K562 (cell line): ENCODE results near the gene CSTPP1. TPM values are rescaled to one million over a fixed set of nuclear protein-coding genes. Genes with fewer than 3 reads are reported as not detected.

ENCODE experiments used
- ATAC-seq: fragments of 200-7000 bp; cut with Tn5 transposase; 3 replicates; pipeline ENCODE4 v1.9.1; 2020; ENCODE audit warnings: moderate library complexity
- BruUV-seq: library from RNA; stranded (reverse); fragments of 400-500 nt; replicated peaks from 2 replicates; lab custom pipeline; 2021; lab: Mats Ljungman, UMichigan
- CTCF ChIA-PET: fragments of 300-600 bp; formaldehyde crosslinking; extraction: SDS; loops from one replicate; lab custom pipeline; 2021; ENCODE audit warnings: low intra/inter-chr PET ratio; lab: Yijun Ruan, JAX
- POLR2A ChIA-PET: fragments of 300-600, 350-650 bp; sonication (Branson Sonifier 250); formaldehyde crosslinking; extraction: SDS; loops from one replicate; lab custom pipeline; 2021; ENCODE audit warnings: antibody characterized with exemption, inconsistent platforms; lab: Yijun Ruan, JAX
- DNase-seq, 4 experiments: peaks; one replicate each; pipeline versions ENCODE4 v3.0.0 to v3.0.0-alpha.2; 2011 to 2018; ENCODE audit warnings: low spot score in 3 of 4, mixed read lengths in 3 of 4; ENCODE audit errors: extremely low read depth in 1 of 4
- FAIRE-seq: peaks from 2 replicates; lab custom pipeline; 2011; peaks lifted over from hg19 to GRCh38; lab: Jason Lieb, UNC
- H2AFZ ChIP-seq: 2 replicates; pipeline ENCODE4 v1.6.0; 2011; ENCODE audit warnings: low read depth, low read length, control low read depth, inconsistent platforms
- H3K27ac ChIP-seq: fragments of 200-600 bp; 3 replicates; pipeline ENCODE4 v1.8.0; 2011; ENCODE audit warnings: low read depth, mild to moderate bottlenecking, control low read depth, inconsistent platforms, low read length, moderate library complexity, mixed read lengths; ENCODE audit errors: extremely low read depth
- H3K27me3 ChIP-seq, 2 experiments: fragments of 300-600 bp in 1 of 2; 2 replicates in 1 of 2; 3 replicates in 1 of 2; pipeline versions ENCODE4 v1.6.0 to v1.8.0; 2011; ENCODE audit warnings: inconsistent platforms in 2 of 2, low read length in 2 of 2, mild to moderate bottlenecking in 1 of 2, mixed read lengths in 1 of 2, moderate library complexity in 1 of 2; ENCODE audit not compliant: control insufficient read depth in 2 of 2, insufficient read depth in 2 of 2
- H3K36me3 ChIP-seq: fragments of 300-600 bp; 3 replicates; pipeline ENCODE4 v1.8.0; 2011; ENCODE audit warnings: mild to moderate bottlenecking, low read length, inconsistent platforms; ENCODE audit not compliant: control insufficient read depth, insufficient read depth
- H3K4me1 ChIP-seq, 2 experiments: fragments of 200-600 bp in 1 of 2; replicated peaks in 1 of 2; 2 replicates in 1 of 2; 3 replicates in 1 of 2; pipeline versions ENCODE4 v1.5.1 to v1.8.0; 2011; ENCODE audit warnings: inconsistent platforms in 2 of 2, low read length in 2 of 2, mild to moderate bottlenecking in 1 of 2, mixed read lengths in 1 of 2, moderate library complexity in 1 of 2; ENCODE audit not compliant: control insufficient read depth in 2 of 2, insufficient read depth in 2 of 2
- H3K4me2 ChIP-seq: 2 replicates; pipeline ENCODE4 v1.6.1; 2011; ENCODE audit warnings: low read length, control low read depth, inconsistent platforms, mixed read lengths; ENCODE audit not compliant: insufficient read depth
- H3K4me3 ChIP-seq: fragments of 200-600 bp; sonication (generic), shearing (Covaris generic); 2 replicates; pipeline ENCODE4 v1.5.1; 2016; ENCODE audit warnings: control low read depth, inconsistent platforms
- H3K79me2 ChIP-seq: fragments of 200-600 bp; 3 replicates; pipeline ENCODE4 v1.8.0; 2011; ENCODE audit warnings: low read length, inconsistent platforms; ENCODE audit not compliant: control insufficient read depth, insufficient read depth
- H3K9ac ChIP-seq, 2 experiments: 2 replicates each; pipeline versions ENCODE4 v1.6.0 to v1.6.1; 2011; ENCODE audit warnings: low read depth in 2 of 2, low read length in 2 of 2, control low read depth in 1 of 2, inconsistent platforms in 1 of 2, mild to moderate bottlenecking in 1 of 2, mixed read lengths in 1 of 2; ENCODE audit not compliant: insufficient read depth in 1 of 2
- H3K9me1 ChIP-seq: one replicate; pipeline ENCODE4 v1.6.0; 2011; ENCODE audit warnings: inconsistent platforms, mild to moderate bottlenecking, low read length, moderate library complexity; ENCODE audit not compliant: control insufficient read depth, insufficient read depth
- H3K9me3 ChIP-seq: replicated peaks from 2 replicates; pipeline ENCODE4 v1.5.1; 2011; ENCODE audit warnings: low read depth, low read length, inconsistent platforms; ENCODE audit not compliant: control insufficient read depth, insufficient read depth
- H4K20me1 ChIP-seq: replicated peaks from 2 replicates; pipeline ENCODE4 v1.6.1; 2011; ENCODE audit warnings: low read length, inconsistent platforms, mixed read lengths; ENCODE audit not compliant: control insufficient read depth, insufficient read depth
- BRD4 ChIP-seq: fragments of 200-600 bp; sonication (generic); IDR thresholded peaks from 2 replicates; pipeline ENCODE4 v1.6.1; 2017; ENCODE audit warnings: inconsistent platforms
- HEY1 ChIP-seq: fragments of 250-450 bp; sonication (Bioruptor Pico); IDR thresholded peaks from 2 replicates; pipeline ENCODE4 v1.5.0; 2020; ENCODE audit warnings: mild to moderate bottlenecking, moderate library complexity, borderline replicate concordance
- MNT ChIP-seq, 2 experiments: fragments of 450-650 bp; conservative IDR thresholded peaks; 2 replicates each; pipeline ENCODE4 v1.6.1; 2017; ENCODE audit warnings: mild to moderate bottlenecking in 2 of 2, moderate library complexity in 2 of 2
- SIX5 ChIP-seq, 2 experiments: IDR thresholded peaks; 2 replicates each; pipeline ENCODE4 v1.6.1; 2011; ENCODE audit warnings: low read length in 2 of 2, borderline replicate concordance in 1 of 2, low read depth in 1 of 2, mild to moderate bottlenecking in 1 of 2, moderate library complexity in 1 of 2; ENCODE audit not compliant: insufficient read depth in 1 of 2
- SPI1 ChIP-seq: IDR thresholded peaks from 2 replicates; pipeline ENCODE4 v1.6.1; 2011; ENCODE audit warnings: low read depth, low read length, control low read depth, borderline replicate concordance
- TAL1 ChIP-seq: fragments of 450-650 bp; IDR thresholded peaks from 2 replicates; pipeline ENCODE4 v1.6.1; 2016; ENCODE audit warnings: mild to moderate bottlenecking
- ZBTB40 ChIP-seq, 2 experiments: fragments of 450-650 bp in 1 of 2; sonication (generic) in 1 of 2; formaldehyde crosslinking in 1 of 2; IDR thresholded peaks; 2 replicates each; pipeline versions ENCODE4 v1.7.1 to v1.9.0; 2016 to 2022; ENCODE audit warnings: inconsistent platforms in 1 of 2, mild to moderate bottlenecking in 1 of 2, missing genetic modification reagents in 1 of 2
- ZNF121 ChIP-seq: sonication (generic); formaldehyde crosslinking; conservative IDR thresholded peaks from 2 replicates; pipeline ENCODE4 v1.8.0; 2022; ENCODE audit warnings: missing genetic modification reagents
- ZNF23 ChIP-seq: fragments of 250-450 bp; sonication (Bioruptor Pico); IDR thresholded peaks from 2 replicates; pipeline ENCODE4 v1.4.0; 2020; ENCODE audit warnings: mild to moderate bottlenecking
- WGBS: fragments of 100-300 bp; shearing (Covaris generic); methylation state at CpG from one replicate; pipeline ENCODE4 v1.1.6; 2016; ENCODE audit warnings: low coverage, mixed read lengths; ENCODE audit not compliant: insufficient coverage; ENCODE audit errors: missing lambda C conversion rate; 5-methylcytosine and 5-hydroxymethylcytosine counted together
- in situ Hi-C: fragments of 300-500 bp; cut with MboI; formaldehyde crosslinking; loops from 4 replicates; pipeline ENCODE4 v1.15.0; 2018; ENCODE audit warnings: inconsistent platforms, mixed read lengths
- intact Hi-C: fragments of 100-400 bp; cut with micrococcal nuclease; formaldehyde crosslinking; loops from 2 replicates; pipeline ENCODE4 v1.14.2; 2022
- polyA plus RNA-seq, 8 experiments: library from polyadenylated mRNA; depleted of rRNA in 4 of 8; stranded (reverse) in 5 of 8; unstranded in 3 of 8; fragments of >200 nt; fragmentation: Nextera tagmentation in 2 of 8; fragmentation: Illumina TruSeq in 1 of 8; extraction: Ambion mirVana in 2 of 8; extraction: Trizol in 1 of 8; gene quantifications; 2 replicates each; pipeline versions ENCODE4 v1.2.1 to v1.2.3, GENCODE V29; 2011 to 2014; ENCODE audit warnings: inconsistent platforms in 1 of 8, missing spikeins in 1 of 8
- total RNA-seq, 7 experiments: library from RNA; depleted of rRNA in 6 of 7; stranded (reverse); fragments of >200 nt in 6 of 7; fragmentation: Illumina TruSeq in 2 of 7; extraction: Trizol in 2 of 7; gene quantifications; 2 replicates each; pipeline versions ENCODE4 v1.2.1 to v1.2.3, GENCODE V29; 2011 to 2021; ENCODE audit warnings: low replicate concordance in 1 of 7
- TF ChIP-seq, protein P1 (sequence below): fragments of 450-650 bp; conservative IDR thresholded peaks from 2 replicates; pipeline ENCODE4 v1.6.1; 2016; ENCODE audit warnings: missing genetic modification characterization, low read depth, mild to moderate bottlenecking, missing compliant biosample characterization, moderate library complexity

Gene CSTPP1
- total and polyA plus RNA-seq, 9 of the 15 experiments (the other 6 are each of a cell fraction or from before 2014, with no cell fraction given): 6.5 to 17.8 (median 9.2) TPM

GRCh38 chr11:46981436-46981835 lies 44.9 kb downstream of the CSTPP1 start:
- ChIA-PET CTCF (no interaction called here), POLR2A (no interaction called here)
- FAIRE-seq: no peak
- no peak for ATAC-seq
- Histone ChIP-seq H3K9me1 (no peaks in the 10 kb centered on the region), H3K9me3 (no peaks in the 10 kb centered on the region), H4K20me1 (no peaks in the 10 kb centered on the region), H3K4me3 (no peak overlapping the region), H3K27me3 (no peaks in the 10 kb centered on the region), H3K27ac (no peak overlapping the region), H3K36me3 (no peaks in the 10 kb centered on the region), H3K79me2 (no peaks in the 10 kb centered on the region), H3K9ac (no peak overlapping the region), H3K4me1 (peaks cover 0 to 12% of the 10 kb centered on the region in 2 experiments; a peak in 3 of 5 replicates), H2AFZ (no peak overlapping the region), H3K4me2 (no peak overlapping the region)
- DNase-seq: no peak
- intact Hi-C loops: no loop called here
- no TSS peak for BruUV-seq
- in situ Hi-C loops: no loop called here
- WGBS: 53% methylated on average over 3 of the region's 3 CpGs
- no peak for TF ChIP-seq TAL1
- TF ChIP-seq BRD4: no peak
- no peak for TF ChIP-seq SIX5 (IDR thresholded peaks at IDR 0.05; ENCODE audit: borderline replicate concordance in 1 of 2, insufficient read depth in 1 of 2, low read depth in 1 of 2, low read length in 2 of 2)
- no peak for TF ChIP-seq ZBTB40 (IDR thresholded peaks at IDR 0.05)
- no peak for TF ChIP-seq ZBTB40 (CRISPR knock-in tag; IDR thresholded peaks at IDR 0.05)
- no peak for TF ChIP-seq SPI1
- TF ChIP-seq, protein P1, sequence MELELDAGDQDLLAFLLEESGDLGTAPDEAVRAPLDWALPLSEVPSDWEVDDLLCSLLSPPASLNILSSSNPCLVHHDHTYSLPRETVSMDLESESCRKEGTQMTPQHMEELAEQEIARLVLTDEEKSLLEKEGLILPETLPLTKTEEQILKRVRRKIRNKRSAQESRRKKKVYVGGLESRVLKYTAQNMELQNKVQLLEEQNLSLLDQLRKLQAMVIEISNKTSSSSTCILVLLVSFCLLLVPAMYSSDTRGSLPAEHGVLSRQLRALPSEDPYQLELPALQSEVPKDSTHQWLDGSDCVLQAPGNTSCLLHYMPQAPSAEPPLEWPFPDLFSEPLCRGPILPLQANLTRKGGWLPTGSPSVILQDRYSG (tag): no peak
- TF ChIP-seq MNT (conservative IDR thresholded peaks at IDR 0.05): no peak
- TF ChIP-seq ZNF23: no peak
- TF ChIP-seq ZNF121 (CRISPR knock-in tag): no peak
- no peak for TF ChIP-seq HEY1 (CRISPR knock-in tag)
